Lung (tissue), 12 donors: Measurements from ENCODE around the gene ASCC2. TPM values are rescaled to one million over a fixed set of nuclear protein-coding genes. Genes with fewer than 3 reads are reported as not detected.
A peak's percentile ranks its signal among the peaks of the same experiment; 100 is the strongest.
"Not testable (repeated sequence)": the region's sequence is repeated elsewhere in the genome, so short reads cannot be mapped to it uniquely, and the experiment has no call there.

Source experiments
- ATAC-seq: fragments of 200-7000 bp; cut with Tn5 transposase; one replicate; pipeline ENCODE4 v1.9.1; 2020; ENCODE audit warnings: moderate number of reproducible peaks; ENCODE audit not compliant: insufficient read depth, low FRiP score
- DNase-seq, 3 donors: peaks; one replicate each; pipeline ENCODE4 v3.0.0-alpha.2; 2013 to 2017
- H3K27ac ChIP-seq, 2 donors: one replicate each; pipeline ENCODE4 v1.5.1; 2013; ENCODE audit warnings: mild to moderate bottlenecking in 2 of 2, moderate library complexity in 2 of 2, control low read depth in 1 of 2, inconsistent platforms in 1 of 2, low read depth in 1 of 2, low read length in 1 of 2
- H3K27me3 ChIP-seq, 3 donors: one replicate each; pipeline ENCODE4 v1.5.1; 2013; ENCODE audit warnings: low read length in 2 of 3; ENCODE audit not compliant: control insufficient read depth in 3 of 3, insufficient read depth in 3 of 3
- H3K36me3 ChIP-seq, 4 donors: one replicate each; pipeline ENCODE4 v1.5.1; 2013; ENCODE audit warnings: low read length in 4 of 4, mild to moderate bottlenecking in 1 of 4, moderate library complexity in 1 of 4; ENCODE audit not compliant: control insufficient read depth in 4 of 4, insufficient read depth in 4 of 4
- H3K4me1 ChIP-seq, 5 donors: one replicate each; pipeline ENCODE4 v1.5.1; 2013; ENCODE audit warnings: low read length in 5 of 5, mild to moderate bottlenecking in 2 of 5, moderate library complexity in 1 of 5; ENCODE audit not compliant: control insufficient read depth in 5 of 5, insufficient read depth in 5 of 5
- H3K4me3 ChIP-seq: one replicate; pipeline ENCODE4 v1.5.1; 2013; ENCODE audit warnings: mild to moderate bottlenecking, control low read depth, moderate library complexity
- H3K9ac ChIP-seq, 2 donors: one replicate each; pipeline ENCODE4 v1.5.1; 2013; ENCODE audit warnings: low read length in 2 of 2, control low read depth in 1 of 2; ENCODE audit not compliant: insufficient read depth in 1 of 2
- H3K9me3 ChIP-seq, 4 donors: one replicate each; pipeline ENCODE4 v1.5.1; 2013; ENCODE audit warnings: low read length in 3 of 4, mild to moderate bottlenecking in 1 of 4, moderate library complexity in 1 of 4; ENCODE audit not compliant: control insufficient read depth in 4 of 4, insufficient read depth in 3 of 4
- CTCF ChIP-seq: IDR thresholded peaks from 2 replicates; pipeline ENCODE4 v1.5.1; 2012; ENCODE audit warnings: mild to moderate bottlenecking; ENCODE audit errors: control extremely low read depth, extremely low read depth
- WGBS, 2 donors: extraction: QIAGEN DNeasy Blood & Tissue Kit; methylation state at CpG; one replicate each; pipeline ENCODE4 v1.1.7; 2013; 5-methylcytosine and 5-hydroxymethylcytosine counted together
- polyA plus RNA-seq, 2 donors: library from polyadenylated mRNA; stranded (reverse); fragments of 200-250 nt; gene quantifications; one replicate each; pipeline ENCODE4 v1.2.1, GENCODE V29; 2013
- total RNA-seq, 2 donors: library from RNA; depleted of rRNA in 1 of 2; stranded (reverse); fragments of >200 nt in 1 of 2; gene quantifications; one replicate each; pipeline ENCODE4 v1.2.1, GENCODE V29; 2014 to 2021
- donor health status: control.
- donor health status: control.
- donor health status: Bipolar disorder and iron deficiency.
- donor health status: healthy.
- donor health status: DM: yes; HTN: yes; CAD: no.

ASCC2 gene
- total and polyA plus RNA-seq, 4 donors: 38.6 to 61.6 (median 53.6) TPM

DNA sequence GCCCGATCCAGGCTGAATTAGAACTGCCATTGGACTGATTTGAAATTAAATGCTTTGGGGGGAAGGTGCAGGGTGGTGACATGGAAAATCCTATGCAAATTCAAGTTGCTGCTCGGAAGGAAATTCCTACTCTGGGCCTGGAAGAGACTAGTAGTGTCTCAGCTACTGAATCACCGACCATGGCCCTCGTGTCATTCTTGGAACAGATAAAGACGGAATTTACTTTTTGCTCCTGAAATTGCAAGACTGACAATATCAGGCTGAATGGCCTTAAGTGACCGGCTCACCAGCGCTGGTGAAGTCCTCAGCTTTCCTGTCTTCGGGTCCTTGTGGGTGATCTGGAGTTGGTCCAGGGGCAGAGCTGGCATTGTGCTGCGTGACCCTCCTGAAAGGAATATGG lies 6.1 kb downstream of the ASCC2 start:
- Histone ChIP-seq H3K27me3 (no peaks in the 10 kb centered on the region), H3K27ac (peak overlapping the region in 1 of 2 donors; percentile 86), H3K4me1 (peaks cover 0 to 5% (median 0%) of the 10 kb centered on the region in 5 donors), H3K4me3 (no peak overlapping the region), H3K9me3 (no peaks in the 10 kb centered on the region), H3K36me3 (peaks cover 0 to 29% (median 19%) of the 10 kb centered on the region in 4 donors), H3K9ac (no peak overlapping the region)
- 93 to 96% methylated on average over 9 of the region's 9 CpGs for WGBS, 2 donors
- TF ChIP-seq CTCF: no peak
- no peak for ATAC-seq
- DNase-seq: no peak

DNA sequence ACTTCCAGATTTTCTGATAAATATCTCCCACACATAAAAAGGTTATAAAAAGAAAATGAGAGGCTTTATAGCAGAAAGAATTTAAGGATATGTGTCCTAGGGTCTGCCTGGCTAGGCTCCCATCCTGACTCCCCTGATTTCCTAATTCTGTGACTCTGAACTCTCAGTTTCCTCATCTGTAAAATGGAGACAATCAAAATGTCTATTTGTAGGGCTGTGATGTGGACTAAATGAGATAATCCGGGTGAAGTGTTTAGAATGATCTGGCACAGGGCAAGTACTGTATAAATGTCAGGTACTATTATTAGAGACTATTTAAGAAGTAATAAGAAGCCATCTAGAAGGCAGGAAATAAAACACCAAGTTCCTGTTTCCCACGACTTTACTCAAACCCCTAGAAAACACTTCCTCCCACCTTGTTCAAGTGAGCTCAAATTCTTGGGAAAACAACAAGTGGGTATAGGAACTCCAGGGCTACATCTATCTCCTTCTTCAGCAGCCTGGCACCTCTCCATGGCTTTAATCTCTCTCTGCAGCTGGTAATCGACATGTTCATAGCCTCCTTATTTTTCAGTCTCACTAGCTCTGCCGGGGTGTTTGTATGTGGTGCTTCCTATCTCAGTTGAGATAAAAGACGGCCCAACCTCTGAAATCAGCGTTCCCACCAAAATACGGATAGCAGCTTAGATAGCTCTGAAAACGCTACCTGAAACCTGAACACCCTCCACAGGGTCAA lies 6.7 kb downstream of the ASCC2 start:
- Histone ChIP-seq H3K9ac (no peak overlapping the region), H3K4me3 (no peak overlapping the region), H3K27ac (peak overlapping the region in 1 of 2 donors; percentile 86), H3K9me3 (no peaks in the 10 kb centered on the region), H3K4me1 (peaks cover 0 to 5% (median 0%) of the 10 kb centered on the region in 5 donors), H3K27me3 (no peaks in the 10 kb centered on the region), H3K36me3 (peaks cover 0 to 29% (median 19%) of the 10 kb centered on the region in 4 donors)
- no peak for ATAC-seq
- 73 to 82% methylated on average over 8 of the region's 8 CpGs for WGBS, 2 donors
- no peak for DNase-seq
- TF ChIP-seq CTCF: no peak

GRCh38 chr22:29830585-29830984 lies 7.5 kb downstream of the ASCC2 start:
- peak overlapping the region in 1 of 2 donors; percentile 90 for H3K27ac ChIP-seq
- H3K27me3 ChIP-seq: no peaks in the 10 kb centered on the region
- peaks cover 0 to 5% (median 0%) of the 10 kb centered on the region in 5 donors for H3K4me1 ChIP-seq
- 93 to 94% methylated on average over 8 of the region's 8 CpGs for WGBS, 2 donors
- H3K9me3 ChIP-seq: no peaks in the 10 kb centered on the region
- peaks cover 0 to 31% (median 17%) of the 10 kb centered on the region in 4 donors for H3K36me3 ChIP-seq
- TF ChIP-seq CTCF: no peak
- ATAC-seq (no peak), DNase-seq (no peak)
- H3K9ac ChIP-seq: no peak overlapping the region
- H3K4me3 ChIP-seq: no peak overlapping the region

- not testable (repeated sequence) for H3K4me1 ChIP-seq, H3K27me3 ChIP-seq, H3K9me3 ChIP-seq, H3K9ac ChIP-seq, ATAC-seq, H3K4me3 ChIP-seq, H3K27ac ChIP-seq
- H3K36me3 ChIP-seq: peaks cover 4 to 32% (median 14%) of the 10 kb centered on the region in 4 donors
- 30 to 71% methylated on average over 1 of the region's 1 CpG for WGBS, 2 donors
- DNase-seq: peak in 1 of 3 donors; percentile 37
Measured at GRCh38 chr22:29827726-29828125, 10.3 kb downstream of the ASCC2 start.
